Mucosa of descending colon (tissue), 3 donors: ENCODE measurements around the gene GAPVD1. TPM values are rescaled to one million over a fixed set of nuclear protein-coding genes. Genes with fewer than 3 reads are reported as not detected.

ENCODE experiments used
- ATAC-seq: fragments of 200-7000 bp; cut with Tn5 transposase; one replicate; pipeline ENCODE4 v1.9.1; 2020; ENCODE audit warnings: mild to moderate bottlenecking, moderate library complexity
- DNase-seq, 3 donors: peaks; one replicate each; pipeline ENCODE4 v3.0.0-alpha.2; 2020
- H3K36me3 ChIP-seq: fragments of 200-600 bp; one replicate; pipeline ENCODE4 v1.8.0; 2021; ENCODE audit warnings: low read depth, mild to moderate bottlenecking
- H3K4me1 ChIP-seq: fragments of 200-600 bp; one replicate; pipeline ENCODE4 v1.8.0; 2021; ENCODE audit warnings: low read depth, mild to moderate bottlenecking
- H3K4me3 ChIP-seq: fragments of 200-600 bp; one replicate; pipeline ENCODE4 v1.8.0; 2021; ENCODE audit warnings: mild to moderate bottlenecking
- H3K9me3 ChIP-seq: fragments of 200-600 bp; one replicate; pipeline ENCODE4 v1.8.0; 2021; ENCODE audit warnings: mild to moderate bottlenecking
- CTCF ChIP-seq: fragments of 200-600 bp; IDR thresholded peaks from one replicate; pipeline ENCODE4 v1.8.0; 2022; ENCODE audit warnings: antibody characterized with exemption, mild to moderate bottlenecking
- intact Hi-C, 2 donors: fragments of 100-400 bp; cut with DNase I in 1 of 2; cut with micrococcal nuclease in 1 of 2; formaldehyde crosslinking; loops; one replicate each; pipeline versions ENCODE4 v1.11.0 to v1.11.1; 2022; cut with DNase I, micrococcal nuclease
- total RNA-seq, 3 donors: library from RNA; stranded (reverse); fragmentation: NEBNext Ultra II Directional in 2 of 3; extraction: Animal tissue kit (Norgen Biotek cat#: 25700) in 2 of 3; gene quantifications; one replicate each; pipeline versions ENCODE4 v1.2.1 to v1.2.4, GENCODE V29; 2021 to 2023
- donor health status: DM: no; HTN: no; CAD: no; lungs with moderate emphysema.
- donor health status: DM: no; HTN: no; CAD: no.
- donor health status: DM: no; HTN: yes; CAD: no.

GAPVD1 gene
- total RNA-seq, 3 donors from 2014 or later = 40.8 to 55.1 (median 41.4) TPM

- no peak for TF ChIP-seq CTCF
- DNase-seq (no peak), ATAC-seq (no peak)
- intact Hi-C loops = loop anchor here in 1 of 2 donors (10.0 kb wide), 1 partner anchor 223 kb away; no protein-coding TSS in a partner anchor
- no peaks in the 10 kb centered on the region for H3K36me3 ChIP-seq
- H3K4me1 ChIP-seq = peaks cover 4% of the 10 kb centered on the region
- H3K9me3 ChIP-seq = no peaks in the 10 kb centered on the region
- H3K4me3 ChIP-seq = no peak overlapping the region
Measured at GRCh38 chr9:125412166-125412565, 150.5 kb downstream of the GAPVD1 start.

GRCh38 chr9:125413579-125413978 lies 152.0 kb downstream of the GAPVD1 start:
- DNase-seq = peak in 1 of 3 donors; percentile 14
- no peaks in the 10 kb centered on the region for H3K36me3 ChIP-seq
- no peak for ATAC-seq
- no peak for TF ChIP-seq CTCF
- intact Hi-C loops = loop anchor here in 1 of 2 donors (10.0 kb wide), 1 partner anchor 221 kb away; no protein-coding TSS in a partner anchor
- H3K9me3 ChIP-seq = no peaks in the 10 kb centered on the region
- no peak overlapping the region for H3K4me3 ChIP-seq
- no peaks in the 10 kb centered on the region for H3K4me1 ChIP-seq

GRCh38 chr9:125415583-125416460 lies 154.2 kb downstream of the GAPVD1 start:
- Histone ChIP-seq H3K9me3 (no peaks in the 10 kb centered on the region), H3K4me3 (no peak overlapping the region), H3K4me1 (no peaks in the 10 kb centered on the region), H3K36me3 (no peaks in the 10 kb centered on the region)
- ATAC-seq = no peak
- TF ChIP-seq CTCF = no peak
- peak in 1 of 3 donors; percentile 16 for DNase-seq
- intact Hi-C loops = loop anchor here in 1 of 2 donors (10.0 kb wide), 1 partner anchor 219 kb away; no protein-coding TSS in a partner anchor

GRCh38 chr9:125416517-125416916 lies 154.9 kb downstream of the GAPVD1 start:
- H3K9me3 ChIP-seq = no peaks in the 10 kb centered on the region
- TF ChIP-seq CTCF = no peak
- no peak for ATAC-seq
- intact Hi-C loops = loop anchor here in 1 of 2 donors (10.0 kb wide), 1 partner anchor 218 kb away; no protein-coding TSS in a partner anchor
- H3K4me1 ChIP-seq = no peaks in the 10 kb centered on the region
- no peaks in the 10 kb centered on the region for H3K36me3 ChIP-seq
- no peak for DNase-seq
- H3K4me3 ChIP-seq = no peak overlapping the region

Other genes starting within 250 kb of the GAPVD1 start
- gene SCAI, start 118.3 kb upstream of the GAPVD1 start, total RNA-seq = 10 to 100 TPM in 1 of 3 donors, 1 to 10 TPM in 2; 6.3 to 11.7 (median 8.8) TPM
- gene PPP6C, start 72.0 kb upstream of the GAPVD1 start, total RNA-seq = 10 to 100 TPM; 41.8 to 47.6 (median 45.4) TPM
- gene RABEPK, start 61.3 kb upstream of the GAPVD1 start, total RNA-seq = 10 to 100 TPM; 11.6 to 12.9 (median 12.1) TPM
- 100 to 1,000 TPM; 119 to 194 (median 150) TPM for gene HSPA5, start 20.5 kb upstream of the GAPVD1 start, total RNA-seq